PC-3 (cell line): ENCODE data around the gene SUMO4. TPM values are rescaled to one million over a fixed set of nuclear protein-coding genes. Genes with fewer than 3 reads are reported as not detected.

ENCODE experiments used
- ATAC-seq: fragments of 200-7000 bp; cut with Tn5 transposase; 2 replicates; pipeline ENCODE4 v1.9.1; 2020; ENCODE audit warnings: mild to moderate bottlenecking, moderate library complexity
- BruUV-seq: library from RNA; stranded (reverse); fragments of 400-500 nt; replicated peaks from 2 replicates; lab custom pipeline; 2021; lab: Mats Ljungman, UMichigan
- CTCF ChIA-PET: fragments of 300-600 bp; sonication (Branson Sonifier 250); formaldehyde crosslinking; loops from one replicate; lab custom pipeline; 2022; ENCODE audit warnings: antibody characterized with exemption; lab: Charles Lee
- POLR2A ChIA-PET: fragments of 300-600 bp; sonication (Branson Sonifier 250); formaldehyde crosslinking; loops from one replicate; lab custom pipeline; 2022; ENCODE audit warnings: antibody characterized with exemption; ENCODE audit not compliant: unreplicated experiment; lab: Charles Lee
- DNase-seq: peaks from one replicate; pipeline ENCODE4 v3.0.0-alpha.2; 2015
- H2AFZ ChIP-seq: fragments of 300-600 bp; sonication (generic); 2 replicates; pipeline ENCODE4 v1.6.0; 2016; ENCODE audit warnings: antibody characterized with exemption, low read length
- H3F3A ChIP-seq: fragments of 300-600 bp; sonication (generic); one replicate; pipeline ENCODE4 v1.6.0; 2017; ENCODE audit warnings: antibody characterized with exemption, low read length, control low read depth, mild to moderate bottlenecking; ENCODE audit not compliant: unreplicated experiment
- H3K27ac ChIP-seq: fragments of 300-600 bp; sonication (generic); 2 replicates; pipeline ENCODE4 v1.5.1; 2016; ENCODE audit warnings: mild to moderate bottlenecking, low read length
- H3K27me3 ChIP-seq: fragments of 300-600 bp; sonication (generic); 2 replicates; pipeline ENCODE4 v1.6.1; 2016; ENCODE audit warnings: low read length, mixed read lengths
- H3K36me3 ChIP-seq: fragments of 300-600 bp; sonication (generic); 2 replicates; pipeline ENCODE4 v1.6.1; 2016; ENCODE audit warnings: low read depth, mixed run types, low read length, mixed read lengths
- H3K4me1 ChIP-seq: fragments of 300-600 bp; sonication (generic); 2 replicates; pipeline ENCODE4 v1.5.1; 2016; ENCODE audit warnings: low read length; ENCODE audit not compliant: insufficient read depth
- H3K4me2 ChIP-seq: fragments of 300-600 bp; sonication (generic); 2 replicates; pipeline ENCODE4 v1.6.0; 2016; ENCODE audit warnings: low read length
- H3K4me3 ChIP-seq: fragments of 300-600 bp; sonication (generic); 2 replicates; pipeline ENCODE4 v1.5.1; 2016; ENCODE audit warnings: mild to moderate bottlenecking, low read length, mixed read lengths
- H3K79me2 ChIP-seq: fragments of 300-600 bp; sonication (generic); 2 replicates; pipeline ENCODE4 v1.6.1; 2017; ENCODE audit warnings: low read length, mixed read lengths
- H3K9ac ChIP-seq: fragments of 300-600 bp; sonication (generic); 2 replicates; pipeline ENCODE4 v1.6.0; 2016; ENCODE audit warnings: mild to moderate bottlenecking, low read length
- H3K9me2 ChIP-seq: fragments of 300-600 bp; sonication (generic); replicated peaks from 2 replicates; pipeline ENCODE4 v1.6.1; 2016; ENCODE audit warnings: mixed run types, low read length, mixed read lengths
- H3K9me3 ChIP-seq: fragments of 300-600 bp; sonication (generic); 2 replicates; pipeline ENCODE4 v1.6.1; 2016; ENCODE audit warnings: low read length, mixed read lengths
- H4K20me1 ChIP-seq: fragments of 300-600 bp; sonication (generic); 2 replicates; pipeline ENCODE4 v1.6.1; 2016; ENCODE audit warnings: low read length, mixed read lengths
- CTCF ChIP-seq: fragments of 300-600 bp; sonication (generic); conservative IDR thresholded peaks from 2 replicates; pipeline ENCODE4 v1.5.1; 2017; ENCODE audit warnings: antibody characterized with exemption, low read depth, mild to moderate bottlenecking, low read length
- EZH2 ChIP-seq: fragments of 300-600 bp; sonication (generic); IDR thresholded peaks from one replicate; pipeline ENCODE4 v1.6.1; 2017; ENCODE audit warnings: antibody characterized with exemption, mild to moderate bottlenecking, low read length; ENCODE audit not compliant: unreplicated experiment
- EZH2phosphoT487 ChIP-seq: fragments of 300-600 bp; sonication (generic); IDR thresholded peaks from 2 replicates; pipeline ENCODE4 v1.6.1; 2018; ENCODE audit warnings: mild to moderate bottlenecking, antibody characterized with exemption, low read length, borderline replicate concordance
- intact Hi-C: fragments of 100-400 bp; cut with micrococcal nuclease; formaldehyde crosslinking; loops from 2 replicates; pipeline ENCODE4 v1.9.0; 2023
- total RNA-seq: library from RNA; depleted of rRNA; stranded (reverse); fragments of >200 nt; gene quantifications from 2 replicates; pipeline ENCODE4 v1.2.3, GENCODE V29; 2014; rRNA removed

Gene SUMO4
- total RNA-seq, 1 experiment from 2014 or later = 0.69 TPM

- TF ChIP-seq CTCF (no peak), EZH2 (no peak), EZH2phosphoT487 (no peak)
- DNase-seq (no peak), ATAC-seq (no peak)
- no peak overlapping the region for H3K4me3 ChIP-seq
- H4K20me1 ChIP-seq = no peaks in the 10 kb centered on the region
- no TSS peak for BruUV-seq
- no peak overlapping the region for H3K27ac ChIP-seq
- peaks cover 14% of the 10 kb centered on the region for H3K4me1 ChIP-seq
- H3K9me3 ChIP-seq = no peaks in the 10 kb centered on the region
- H3K27me3 ChIP-seq = no peaks in the 10 kb centered on the region
- intact Hi-C loops = no loop called here
- H3K36me3 ChIP-seq = no peaks in the 10 kb centered on the region
- POLR2A ChIA-PET = no interaction called here
- no peak overlapping the region for H2AFZ ChIP-seq
- CTCF ChIA-PET = no interaction called here
- no peaks in the 10 kb centered on the region for H3K79me2 ChIP-seq
- peak overlapping the region; percentile 31; the same call in 1 of the 2 replicates for H3K4me2 ChIP-seq
- H3F3A ChIP-seq = no peaks in the 10 kb centered on the region
- H3K9ac ChIP-seq = no peak overlapping the region
- H3K9me2 ChIP-seq = no peaks in the 10 kb centered on the region
Measured at GRCh38 chr6:149449831-149450678, 50.0 kb downstream of the SUMO4 start.

Other genes starting within 250 kb of the SUMO4 start
- 14.7 and 18.5 TPM in 2 replicates for gene TAB2, start 82.5 kb upstream of the SUMO4 start, total RNA-seq
- gene ZC3H12D, start 84.8 kb downstream of the SUMO4 start, total RNA-seq = not detected in 2 replicates
- 11.1 and 12.8 TPM in 2 replicates for gene PPIL4, start 145.8 kb downstream of the SUMO4 start, total RNA-seq
- gene GINM1, start 166.1 kb downstream of the SUMO4 start, total RNA-seq = 15.0 and 19.2 TPM in 2 replicates
- gene KATNA1, start 248.5 kb downstream of the SUMO4 start, total RNA-seq = 11.4 and 18.1 TPM in 2 replicates